AG04449 (cell line): ENCODE results near the gene TES.

Experiments used
- CTCF ChIA-PET: fragments of 350-600 bp; formaldehyde crosslinking; extraction: SDS; loops from one replicate; lab custom pipeline; 2021; ENCODE audit warnings: antibody characterized with exemption; lab: Yijun Ruan, JAX
- POLR2A ChIA-PET: fragments of 400-600, 350-600 bp; formaldehyde crosslinking; extraction: SDS; loops from one replicate; lab custom pipeline; 2020; ENCODE audit warnings: antibody characterized with exemption, inconsistent platforms; lab: Yijun Ruan, JAX
- DNase-seq: peaks from one replicate; pipeline ENCODE4 v3.0.0-alpha.2; 2010; ENCODE audit warnings: low read depth, low spot score
- H3K4me3 ChIP-seq: 2 replicates; pipeline ENCODE4 v1.5.1; 2011; ENCODE audit warnings: low read depth, mild to moderate bottlenecking, control low read depth, low read length
- TF ChIP-seq, protein P1 (sequence below): IDR thresholded peaks from one replicate; pipeline ENCODE4 v1.5.1; 2011; ENCODE audit warnings: mild to moderate bottlenecking, moderate library complexity, low read length, control low read depth, inconsistent platforms; ENCODE audit not compliant: insufficient read depth; ENCODE audit errors: missing control alignments

The TES gene

DNA sequence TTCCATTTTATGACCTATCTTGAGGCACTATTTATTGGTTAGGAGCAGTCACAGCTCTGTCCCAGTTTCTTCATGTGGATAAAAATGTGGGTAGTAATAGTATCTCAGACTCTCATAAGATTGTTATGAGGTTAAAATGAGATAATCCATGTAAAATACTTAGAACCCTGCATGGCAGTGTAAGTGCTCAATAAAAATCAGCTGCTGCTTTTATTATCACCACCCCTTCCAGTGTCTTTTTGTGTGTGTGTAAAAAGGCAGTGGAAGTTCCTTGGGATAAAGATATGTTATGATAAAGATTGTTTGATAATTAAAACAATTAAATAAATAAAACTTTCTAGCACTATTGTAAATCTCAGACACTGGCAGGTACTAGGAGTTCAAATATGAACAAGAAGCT, 15.5 kb downstream of the TES start:
- no peak overlapping the region for H3K4me3 ChIP-seq
- ChIA-PET POLR2A (no interaction called here), CTCF (interaction anchor here (0.9 to 3.5 kb wide), 11 partner anchors 9 to 365 kb away, joined by 3 to 21 read pairs (median 4); no protein-coding TSS in a partner anchor)
- TF ChIP-seq, protein P1, sequence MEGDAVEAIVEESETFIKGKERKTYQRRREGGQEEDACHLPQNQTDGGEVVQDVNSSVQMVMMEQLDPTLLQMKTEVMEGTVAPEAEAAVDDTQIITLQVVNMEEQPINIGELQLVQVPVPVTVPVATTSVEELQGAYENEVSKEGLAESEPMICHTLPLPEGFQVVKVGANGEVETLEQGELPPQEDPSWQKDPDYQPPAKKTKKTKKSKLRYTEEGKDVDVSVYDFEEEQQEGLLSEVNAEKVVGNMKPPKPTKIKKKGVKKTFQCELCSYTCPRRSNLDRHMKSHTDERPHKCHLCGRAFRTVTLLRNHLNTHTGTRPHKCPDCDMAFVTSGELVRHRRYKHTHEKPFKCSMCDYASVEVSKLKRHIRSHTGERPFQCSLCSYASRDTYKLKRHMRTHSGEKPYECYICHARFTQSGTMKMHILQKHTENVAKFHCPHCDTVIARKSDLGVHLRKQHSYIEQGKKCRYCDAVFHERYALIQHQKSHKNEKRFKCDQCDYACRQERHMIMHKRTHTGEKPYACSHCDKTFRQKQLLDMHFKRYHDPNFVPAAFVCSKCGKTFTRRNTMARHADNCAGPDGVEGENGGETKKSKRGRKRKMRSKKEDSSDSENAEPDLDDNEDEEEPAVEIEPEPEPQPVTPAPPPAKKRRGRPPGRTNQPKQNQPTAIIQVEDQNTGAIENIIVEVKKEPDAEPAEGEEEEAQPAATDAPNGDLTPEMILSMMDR: no peak
- no peak for DNase-seq

DNA sequence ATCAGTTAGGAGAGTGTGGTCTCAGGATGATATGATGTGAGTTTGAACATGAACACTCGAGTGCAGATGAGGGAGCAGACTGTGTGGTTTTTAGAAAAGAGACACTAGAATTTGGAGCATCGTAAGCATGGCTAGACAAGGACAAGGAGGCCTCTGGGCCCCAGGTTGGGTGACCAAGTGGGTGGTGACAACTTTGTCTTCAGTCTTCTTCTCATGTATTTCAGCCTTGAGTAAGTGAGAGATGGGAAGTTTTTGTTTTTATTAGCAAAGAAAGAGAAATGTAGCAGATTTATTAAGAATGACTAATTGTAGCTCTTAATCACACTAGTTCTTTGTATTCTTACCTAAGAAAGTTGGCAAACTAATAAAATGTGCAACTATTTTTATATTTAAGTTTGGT, 16.3 kb downstream of the TES start:
- no peak overlapping the region for H3K4me3 ChIP-seq
- ChIA-PET CTCF (interaction anchor here (1.0 to 3.5 kb wide), 7 partner anchors 9 to 365 kb away, joined by 3 to 21 read pairs (median 6); no protein-coding TSS in a partner anchor), POLR2A (no interaction called here)
- DNase-seq: no peak
- TF ChIP-seq, protein P1: no peak

DNA sequence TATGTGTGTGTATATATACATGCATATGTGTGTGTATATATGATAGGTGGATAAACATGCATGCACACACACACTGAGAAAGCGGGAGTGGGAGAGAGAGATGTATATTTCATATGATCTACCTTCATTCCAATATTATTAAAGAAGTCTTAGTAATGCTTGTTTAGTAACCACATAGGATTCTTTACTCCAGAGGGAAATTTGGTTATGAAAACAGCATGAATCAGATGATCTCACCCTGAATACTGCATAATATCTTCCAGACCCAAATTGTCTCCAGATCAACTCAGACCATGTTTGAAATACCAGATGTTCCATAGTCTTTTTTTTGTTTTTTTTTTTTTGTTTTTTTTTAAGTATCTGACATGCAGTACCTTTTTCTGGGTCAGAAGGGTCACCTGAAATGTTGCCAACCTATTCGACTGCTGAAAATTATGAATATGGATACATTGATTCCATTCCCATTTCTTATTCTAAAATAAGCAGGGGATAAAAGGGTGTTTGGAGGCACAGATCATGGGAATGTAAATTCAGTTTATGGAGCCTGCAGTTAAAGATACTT, 17.4 kb downstream of the TES start:
- no peak overlapping the region for H3K4me3 ChIP-seq
- DNase-seq: peak; percentile 70
- TF ChIP-seq, protein P1: no peak
- ChIA-PET POLR2A (no interaction called here), CTCF (interaction anchor here (0.7 to 3.5 kb wide), 6 partner anchors 8 to 360 kb away, joined by 3 to 21 read pairs (median 6); no protein-coding TSS in a partner anchor)

- TF ChIP-seq, protein P1: no peak
- ChIA-PET CTCF (interaction anchor here (0.7 to 1.4 kb wide), 8 partner anchors 9 to 360 kb away, joined by 3 to 7 read pairs (median 4); no protein-coding TSS in a partner anchor), POLR2A (no interaction called here)
- no peak for DNase-seq
- no peak overlapping the region for H3K4me3 ChIP-seq
Measured at GRCh38 chr7:116228241-116228640, 17.9 kb downstream of the TES start.

- H3K4me3 ChIP-seq: no peak overlapping the region
- no peak for DNase-seq
- CTCF ChIA-PET: interaction anchor here (1.0 to 15.8 kb wide), 7 partner anchors 10 to 59 kb away, joined by 3 to 567 read pairs (median 5); no protein-coding TSS in a partner anchor
- TF ChIP-seq, protein P1: no peak
- POLR2A ChIA-PET: interaction anchor here (0.6 to 0.7 kb wide), 2 partner anchors 19 to 346 kb away, joined by 4 read pairs; partner anchors contain the start of gene TES
Measured at GRCh38 chr7:116229366-116229765, 19.0 kb downstream of the TES start.
